IMR-90 (cell line): ENCODE measurements around the gene MAPK13. TPM values are rescaled to one million over a fixed set of nuclear protein-coding genes. Genes with fewer than 3 reads are reported as not detected.
"Not testable (repeated sequence)": the region's sequence is repeated elsewhere in the genome, so short reads cannot be mapped to it uniquely, and the experiment has no call there.

ENCODE experiments used
- ATAC-seq: fragments of 200-7000 bp; cut with Tn5 transposase; 2 replicates; pipeline ENCODE4 v1.9.1; 2020; ENCODE audit warnings: low read depth, mild to moderate bottlenecking, moderate library complexity
- BruUV-seq: library from RNA; stranded (reverse); fragments of 400-500 nt; replicated peaks from 2 replicates; lab custom pipeline; 2021; lab: Mats Ljungman, UMichigan
- CTCF ChIA-PET: fragments of 300-600 bp; formaldehyde crosslinking; extraction: SDS; loops from one replicate; lab custom pipeline; 2021; ENCODE audit warnings: antibody characterized with exemption; lab: Yijun Ruan, JAX
- POLR2A ChIA-PET: fragments of 300-600 bp; sonication (Branson Sonifier 250); formaldehyde crosslinking; loops from one replicate; lab custom pipeline; 2022; ENCODE audit warnings: antibody characterized with exemption; ENCODE audit not compliant: unreplicated experiment; lab: Charles Lee
- DNase-seq: peaks from one replicate; pipeline ENCODE4 v3.0.0; 2013
- H2AFZ ChIP-seq: replicated peaks from 2 replicates; pipeline ENCODE3; 2013; ENCODE audit warnings: low read length, mild to moderate bottlenecking; ENCODE audit not compliant: poor library complexity
- H2AK5ac ChIP-seq: 2 replicates; pipeline ENCODE4 v1.6.1; 2013; ENCODE audit warnings: low read depth, low read length, inconsistent platforms
- H2AK9ac ChIP-seq: replicated peaks from 2 replicates; pipeline ENCODE3; 2013; ENCODE audit warnings: mild to moderate bottlenecking, low read depth, low read length, moderate library complexity; ENCODE audit not compliant: poor library complexity
- H2BK120ac ChIP-seq: 2 replicates; pipeline ENCODE4 v1.6.1; 2013; ENCODE audit warnings: low read depth, low read length, inconsistent platforms
- H2BK15ac ChIP-seq: 3 replicates; pipeline ENCODE4 v1.6.1; 2013; ENCODE audit warnings: low read depth, low read length, inconsistent platforms
- H2BK20ac ChIP-seq: 2 replicates; pipeline ENCODE4 v1.6.1; 2013; ENCODE audit warnings: low read depth, mild to moderate bottlenecking, inconsistent platforms, low read length, moderate library complexity
- H2BK5ac ChIP-seq: 2 replicates; pipeline ENCODE4 v1.6.1; 2013; ENCODE audit warnings: mild to moderate bottlenecking, low read depth, low read length, inconsistent platforms; ENCODE audit not compliant: poor library complexity, severe bottlenecking
- H3K14ac ChIP-seq: replicated peaks from 2 replicates; pipeline ENCODE4 v1.6.1; 2013; ENCODE audit warnings: low read depth, low read length, inconsistent platforms
- H3K18ac ChIP-seq: 2 replicates; pipeline ENCODE4 v1.6.1; 2013; ENCODE audit warnings: low read depth, low read length, control low read depth
- H3K23ac ChIP-seq: 2 replicates; pipeline ENCODE4 v1.6.1; 2013; ENCODE audit warnings: low read depth, low read length, inconsistent platforms
- H3K27ac ChIP-seq: 2 replicates; pipeline ENCODE4 v1.5.1; 2013; ENCODE audit warnings: mild to moderate bottlenecking, control low read depth, low read length; ENCODE audit not compliant: insufficient read depth
- H3K27me3 ChIP-seq: 2 replicates; pipeline ENCODE4 v1.6.1; 2013; ENCODE audit warnings: low read length; ENCODE audit not compliant: control insufficient read depth, insufficient read depth
- H3K36me3 ChIP-seq: 2 replicates; pipeline ENCODE4 v1.6.1; 2013; ENCODE audit warnings: low read length, mixed read lengths; ENCODE audit not compliant: control insufficient read depth, insufficient read depth
- H3K4ac ChIP-seq: 2 replicates; pipeline ENCODE4 v1.6.1; 2013; ENCODE audit warnings: low read depth, low read length, inconsistent platforms
- H3K4me1 ChIP-seq: 2 replicates; pipeline ENCODE4 v1.6.1; 2013; ENCODE audit warnings: low read length, mixed read lengths; ENCODE audit not compliant: control insufficient read depth, insufficient read depth
- H3K4me2 ChIP-seq: 2 replicates; pipeline ENCODE4 v1.6.1; 2013; ENCODE audit warnings: low read depth, mild to moderate bottlenecking, control low read depth, low read length, moderate library complexity
- H3K4me3 ChIP-seq: 2 replicates; pipeline ENCODE4 v1.5.1; 2013; ENCODE audit warnings: low read depth, mild to moderate bottlenecking, control low read depth, low read length, moderate library complexity; ENCODE audit not compliant: insufficient read depth
- H3K56ac ChIP-seq: 2 replicates; pipeline ENCODE4 v1.6.1; 2013; ENCODE audit warnings: low read length, inconsistent platforms; ENCODE audit not compliant: insufficient read depth; ENCODE audit errors: extremely low read depth
- H3K79me1 ChIP-seq, 2 experiments: 2 replicates each; pipeline ENCODE4 v1.6.1; 2013; ENCODE audit warnings: low read length in 2 of 2, inconsistent platforms in 1 of 2, low read depth in 1 of 2
- H3K9ac ChIP-seq: 2 replicates; pipeline ENCODE4 v1.6.1; 2013; ENCODE audit warnings: low read depth, low read length, control low read depth
- H3K9me1 ChIP-seq: 2 replicates; pipeline ENCODE4 v1.6.1; 2013; ENCODE audit warnings: low read length, inconsistent platforms; ENCODE audit not compliant: insufficient read depth
- H3K9me3 ChIP-seq: 2 replicates; pipeline ENCODE4 v1.6.1; 2013; ENCODE audit warnings: low read length; ENCODE audit not compliant: control insufficient read depth, insufficient read depth
- H4K20me1 ChIP-seq: 2 replicates; pipeline ENCODE4 v1.6.1; 2013; ENCODE audit warnings: low read length, inconsistent platforms; ENCODE audit not compliant: insufficient read depth
- H4K5ac ChIP-seq: 2 replicates; pipeline ENCODE4 v1.6.1; 2013; ENCODE audit warnings: mild to moderate bottlenecking, low read depth, low read length, control low read depth
- H4K8ac ChIP-seq, 2 experiments: 2 replicates each; pipeline ENCODE4 v1.6.1; 2013; ENCODE audit warnings: low read depth in 2 of 2, low read length in 2 of 2, control low read depth in 1 of 2, inconsistent platforms in 1 of 2
- H4K91ac ChIP-seq: 2 replicates; pipeline ENCODE4 v1.6.1; 2013; ENCODE audit warnings: low read depth, low read length, inconsistent platforms; ENCODE audit not compliant: insufficient read depth
- WGBS, 2 experiments: methylation state at CpG; one replicate each; pipeline versions ENCODE4 v1.1.5 to v1.1.7; 2013; ENCODE audit warnings: missing lambda C conversion rate in 2 of 2; ENCODE audit not compliant: insufficient read length in 1 of 2; ENCODE audit errors: extremely low coverage in 2 of 2; 5-methylcytosine and 5-hydroxymethylcytosine counted together
- dilution Hi-C: fragments of 300-500 bp; cut with HindIII; formaldehyde crosslinking; loops from one replicate; pipeline ENCODE4 v1.14.3; 2018; ENCODE audit warnings: low sequenced_read_pairs; ENCODE audit not compliant: unreplicated experiment
- in situ Hi-C: fragments of 300-500 bp; cut with MboI; formaldehyde crosslinking; loops from 3 replicates; pipeline ENCODE4 v1.14.3; 2019; ENCODE audit warnings: low sequenced_read_pairs, inconsistent platforms, mixed read lengths
- intact Hi-C: fragments of 100-400 bp; cut with micrococcal nuclease; formaldehyde crosslinking; loops from 2 replicates; pipeline ENCODE4 v1.10.0; 2022
- polyA plus RNA-seq, 3 experiments: library from polyadenylated mRNA; depleted of rRNA; stranded (reverse); fragments of >200 nt; gene quantifications; 2 replicates each; pipeline ENCODE4 v1.2.3, GENCODE V29; 2012; ENCODE audit warnings: low replicate concordance in 1 of 3
- total RNA-seq: library from RNA; depleted of rRNA; stranded (reverse); fragments of >200 nt; gene quantifications from 2 replicates; pipeline ENCODE4 v1.2.3, GENCODE V29; 2012

Gene MAPK13
- total and polyA plus RNA-seq, 2 of the 4 experiments (the other 2 are of a cell fraction), result 2.0 to 2.9 TPM

GRCh38 chr6:36129334-36129733, 979 bp upstream of the MAPK13 start:
- H3K14ac ChIP-seq, H3K4me2 ChIP-seq, H2AK9ac ChIP-seq, H3K18ac ChIP-seq, H2BK120ac ChIP-seq, H2BK5ac ChIP-seq, H3K4me3 ChIP-seq, H3K27ac ChIP-seq, H2AFZ ChIP-seq, H3K9me3 ChIP-seq, H3K4ac ChIP-seq, H4K5ac ChIP-seq, H2BK15ac ChIP-seq, H3K27me3 ChIP-seq, H3K23ac ChIP-seq, H4K20me1 ChIP-seq, H2BK20ac ChIP-seq, H3K56ac ChIP-seq, H4K91ac ChIP-seq, POLR2A ChIA-PET, ATAC-seq, CTCF ChIA-PET, BruUV-seq, H2AK5ac ChIP-seq, H3K36me3 ChIP-seq, H3K9ac ChIP-seq, H4K8ac ChIP-seq, dilution Hi-C loops, intact Hi-C loops, DNase-seq: not testable (repeated sequence)
- H3K79me1 ChIP-seq, result peaks cover 0 to 18% of the 10 kb centered on the region in 2 experiments; a peak in 1 of 4 replicates
- in situ Hi-C loops, result loop anchor here (5.0 kb wide), 1 partner anchor 228 kb away; no protein-coding TSS in a partner anchor
- H3K4me1 ChIP-seq, result peaks cover 35% of the 10 kb centered on the region
- H3K9me1 ChIP-seq, result peaks cover 30% of the 10 kb centered on the region
- WGBS, 2 experiments, result no CpG with 5 or more reads among the region's 16 CpGs
